H1 (cell line): ENCODE results near the gene ATP5F1A. TPM values are rescaled to one million over a fixed set of nuclear protein-coding genes. Genes with fewer than 3 reads are reported as not detected.

Experiments used
- CTCF ChIA-PET: fragments of 300-600 bp; sonication (Branson Sonifier 250); formaldehyde crosslinking; loops from one replicate; lab custom pipeline; 2021; ENCODE audit not compliant: partially characterized antibody; lab: Charles Lee
- POLR2A ChIA-PET: fragments of 300-600 bp; sonication (Branson Sonifier 250); formaldehyde crosslinking; loops from one replicate; lab custom pipeline; 2021; ENCODE audit warnings: inconsistent platforms; ENCODE audit not compliant: partially characterized antibody; lab: Charles Lee
- DNase-seq, 2 experiments: peaks; one replicate each; pipeline versions ENCODE4 v3.0.0 to v3.0.0-alpha.2; 2010 to 2022; ENCODE audit warnings: low spot score in 2 of 2, low read depth in 1 of 2, mixed read lengths in 1 of 2
- FAIRE-seq: peaks from 2 replicates; lab custom pipeline; 2011; peaks lifted over from hg19 to GRCh38; lab: Jason Lieb, UNC
- H2AFZ ChIP-seq: 2 replicates; pipeline ENCODE4 v1.8.1; 2012; ENCODE audit warnings: low read length, inconsistent platforms
- H2AK5ac ChIP-seq: 2 replicates; pipeline ENCODE4 v1.6.1; 2013; ENCODE audit warnings: low read depth, low read length
- H2BK120ac ChIP-seq: replicated peaks from 2 replicates; pipeline ENCODE3; 2013; ENCODE audit warnings: low read depth, low read length, inconsistent platforms
- H2BK12ac ChIP-seq: 2 replicates; pipeline ENCODE4 v1.6.1; 2013; ENCODE audit warnings: low read depth, low read length
- H2BK15ac ChIP-seq: 2 replicates; pipeline ENCODE4 v1.6.1; 2013; ENCODE audit warnings: low read length
- H2BK20ac ChIP-seq: 2 replicates; pipeline ENCODE4 v1.6.1; 2013; ENCODE audit warnings: low read length
- H2BK5ac ChIP-seq: 2 replicates; pipeline ENCODE4 v1.6.1; 2013; ENCODE audit warnings: low read depth, low read length
- H3K14ac ChIP-seq: 2 replicates; pipeline ENCODE4 v1.6.1; 2013; ENCODE audit warnings: inconsistent platforms; ENCODE audit not compliant: insufficient read length
- H3K18ac ChIP-seq: 2 replicates; pipeline ENCODE4 v1.6.1; 2013; ENCODE audit warnings: low read length; ENCODE audit errors: extremely low read depth
- H3K23ac ChIP-seq: 2 replicates; pipeline ENCODE4 v1.6.1; 2013; ENCODE audit warnings: inconsistent platforms; ENCODE audit not compliant: insufficient read length
- H3K23me2 ChIP-seq: 2 replicates; pipeline ENCODE4 v1.6.1; 2013; ENCODE audit warnings: low read depth, low read length
- H3K27ac ChIP-seq: 2 replicates; pipeline ENCODE4 v1.6.1; 2011; ENCODE audit warnings: low read depth, low read length, inconsistent platforms
- H3K27me3 ChIP-seq, 4 experiments: replicated peaks in 1 of 4; 1 replicate in 1 of 4; 2 replicates in 3 of 4; pipeline versions ENCODE4 v1.6.1 to v1.8.1; 2011 to 2013; ENCODE audit warnings: low read length in 3 of 4, mild to moderate bottlenecking in 3 of 4, inconsistent platforms in 2 of 4, mixed read lengths in 2 of 4, moderate library complexity in 1 of 4; ENCODE audit not compliant: control insufficient read depth in 3 of 4, insufficient read depth in 3 of 4; ENCODE audit errors: extremely low read depth in 1 of 4
- H3K36me3 ChIP-seq, 4 experiments: 2 replicates each; pipeline versions ENCODE4 v1.6.1 to v1.8.1; 2011 to 2013; ENCODE audit warnings: mild to moderate bottlenecking in 4 of 4, low read length in 3 of 4, moderate library complexity in 2 of 4, control low read depth in 1 of 4, inconsistent platforms in 1 of 4; ENCODE audit not compliant: insufficient read depth in 4 of 4, control insufficient read depth in 2 of 4
- H3K4ac ChIP-seq: replicated peaks from 2 replicates; pipeline ENCODE3; 2013; ENCODE audit warnings: low read length, low read depth, mixed read lengths, inconsistent platforms; ENCODE audit not compliant: insufficient read length
- H3K4me1 ChIP-seq, 4 experiments: replicated peaks in 1 of 4; 1 replicate in 1 of 4; 2 replicates in 3 of 4; pipeline versions ENCODE4 v1.6.1 to v1.8.1; 2011 to 2013; ENCODE audit warnings: low read length in 3 of 4, inconsistent platforms in 2 of 4, mixed read lengths in 1 of 4; ENCODE audit not compliant: insufficient read depth in 4 of 4, control insufficient read depth in 3 of 4
- H3K4me2 ChIP-seq, 2 experiments: 2 replicates each; pipeline versions ENCODE4 v1.6.1 to v1.8.1; 2011 to 2013; ENCODE audit warnings: low read depth in 2 of 2, low read length in 2 of 2, control low read depth in 1 of 2, inconsistent platforms in 1 of 2, mild to moderate bottlenecking in 1 of 2; ENCODE audit not compliant: insufficient read depth in 1 of 2
- H3K4me3 ChIP-seq, 4 experiments: fragments of 200-600, 300-600 bp in 1 of 4; sonication (generic), shearing (Covaris generic), sonication (Bioruptor Twin) in 1 of 4; 2 replicates each; pipeline versions ENCODE4 v1.5.1 to v1.8.1; 2011 to 2016; ENCODE audit warnings: low read length in 4 of 4, low read depth in 3 of 4, control low read depth in 2 of 4, inconsistent platforms in 2 of 4, mild to moderate bottlenecking in 2 of 4, mixed read lengths in 1 of 4, moderate library complexity in 1 of 4; ENCODE audit not compliant: insufficient read depth in 2 of 4; ENCODE audit errors: extremely low read depth in 1 of 4
- H3K56ac ChIP-seq: replicated peaks from 2 replicates; pipeline ENCODE3; 2013; ENCODE audit warnings: low read depth, mild to moderate bottlenecking, mixed read lengths, low read length, inconsistent platforms; ENCODE audit not compliant: insufficient read length
- H3K79me1 ChIP-seq: 2 replicates; pipeline ENCODE4 v1.6.1; 2013; ENCODE audit warnings: low read depth, low read length, control low read depth
- H3K79me2 ChIP-seq, 2 experiments: 2 replicates each; pipeline versions ENCODE4 v1.6.1 to v1.8.1; 2012 to 2013; ENCODE audit warnings: low read length in 2 of 2, mild to moderate bottlenecking in 2 of 2, inconsistent platforms in 1 of 2; ENCODE audit not compliant: insufficient read depth in 2 of 2, control insufficient read depth in 1 of 2
- H3K9ac ChIP-seq, 4 experiments: replicated peaks in 1 of 4; 1 replicate in 1 of 4; 2 replicates in 3 of 4; pipeline versions ENCODE4 v1.6.1 to v1.8.1; 2011 to 2013; ENCODE audit warnings: low read depth in 3 of 4, low read length in 3 of 4, control low read depth in 2 of 4, mild to moderate bottlenecking in 2 of 4, moderate library complexity in 2 of 4, inconsistent platforms in 1 of 4; ENCODE audit errors: extremely low read depth in 1 of 4
- H3K9me3 ChIP-seq, 2 experiments: 2 replicates each; pipeline versions ENCODE4 v1.6.1 to v1.8.1; 2012 to 2013; ENCODE audit warnings: mild to moderate bottlenecking in 2 of 2, moderate library complexity in 2 of 2, control low read depth in 1 of 2, inconsistent platforms in 1 of 2, low read depth in 1 of 2, low read length in 1 of 2, mixed read lengths in 1 of 2; ENCODE audit not compliant: insufficient read depth in 2 of 2
- H4K20me1 ChIP-seq, 2 experiments: replicated peaks in 1 of 2; 2 replicates each; pipeline versions ENCODE3 to v1.8.1; 2011 to 2013; ENCODE audit warnings: inconsistent platforms in 2 of 2, low read length in 2 of 2, mild to moderate bottlenecking in 1 of 2; ENCODE audit not compliant: insufficient read depth in 2 of 2, control insufficient read depth in 1 of 2
- H4K5ac ChIP-seq: 2 replicates; pipeline ENCODE4 v1.6.1; 2013; ENCODE audit warnings: low read length, low read depth, mixed read lengths, inconsistent platforms; ENCODE audit not compliant: insufficient read length
- H4K8ac ChIP-seq: 2 replicates; pipeline ENCODE4 v1.8.0; 2013; ENCODE audit warnings: mild to moderate bottlenecking, moderate library complexity, low read length, inconsistent platforms; ENCODE audit not compliant: insufficient read depth; ENCODE audit errors: extremely low read depth
- H4K91ac ChIP-seq: replicated peaks from 2 replicates; pipeline ENCODE3; 2013; ENCODE audit warnings: low read length, mixed read lengths, inconsistent platforms; ENCODE audit not compliant: insufficient read length
- SRF ChIP-seq: IDR thresholded peaks from 2 replicates; pipeline ENCODE4 v1.6.1; 2011; ENCODE audit warnings: mild to moderate bottlenecking, low read depth, low read length, moderate library complexity
- SUZ12 ChIP-seq: fragments of 200-600 bp; sonication (generic); IDR thresholded peaks from 2 replicates; pipeline ENCODE4 v1.6.1; 2012; ENCODE audit warnings: mild to moderate bottlenecking, inconsistent platforms, low read length, moderate library complexity, mixed read lengths
- WGBS, 2 experiments: shearing (Covaris generic) in 1 of 2; methylation state at CpG; one replicate each; pipeline versions ENCODE4 v1.1.6 to v1.1.7; 2013 to 2015; ENCODE audit warnings: low lambda C conversion rate in 2 of 2, mixed read lengths in 2 of 2, inconsistent platforms in 1 of 2, low coverage in 1 of 2, missing lambda C conversion rate in 1 of 2; ENCODE audit not compliant: insufficient replicate concordance in 2 of 2, insufficient coverage in 1 of 2, insufficient read length in 1 of 2; ENCODE audit errors: extremely low coverage in 1 of 2, missing lambda C conversion rate in 1 of 2; 5-methylcytosine and 5-hydroxymethylcytosine counted together
- polyA plus RNA-seq, 7 experiments: library from polyadenylated mRNA; depleted of rRNA in 3 of 7; stranded (reverse) in 5 of 7; unstranded in 2 of 7; fragments of >200 nt in 5 of 7; fragments of 200-250 nt in 2 of 7; gene quantifications; 1 replicate in 5 of 7; 2 replicates in 1 of 7; 4 replicates in 1 of 7; pipeline versions ENCODE4 v1.2.1 to v1.2.3, GENCODE V29; 2011 to 2013; ENCODE audit warnings: missing spikeins in 2 of 7, mixed read lengths in 2 of 7
- total RNA-seq: library from RNA; stranded (reverse); fragmentation: NEBNext Ultra II Directional; extraction: Animal tissue kit (Norgen Biotek cat#: 25700); gene quantifications from 2 replicates; pipeline ENCODE4 v1.2.1, GENCODE V29; 2021

Gene ATP5F1A
- total and polyA plus RNA-seq, 2 of the 8 experiments (the other 6 are each of a cell fraction or from before 2014, with no cell fraction given) = 685 to 970 TPM

- H3K27me3 ChIP-seq = peaks cover 4 to 21% (median 19%) of the 10 kb centered on the region in 4 experiments
- no peak overlapping the region for H2BK12ac ChIP-seq
- no peak overlapping the region for H3K14ac ChIP-seq
- no peak overlapping the region for H4K5ac ChIP-seq
- H3K4ac ChIP-seq = no peak overlapping the region
- no peaks in the 10 kb centered on the region for H3K79me2 ChIP-seq
- no peak overlapping the region for H3K4me2 ChIP-seq
- no peaks in the 10 kb centered on the region for H3K9me3 ChIP-seq
- H3K23me2 ChIP-seq = peaks cover 11% of the 10 kb centered on the region; the same call in 1 of the 2 replicates
- H3K79me1 ChIP-seq = no peaks in the 10 kb centered on the region
- DNase-seq (peak in 1 of 2 experiments; percentile 19), FAIRE-seq (no peak)
- H3K56ac ChIP-seq = no peak overlapping the region
- no peak overlapping the region for H4K91ac ChIP-seq
- H3K9ac ChIP-seq = no peak overlapping the region
- H2AK5ac ChIP-seq = no peak overlapping the region
- peaks cover 0 to 6% (median 0%) of the 10 kb centered on the region in 4 experiments; a peak in 2 of 7 replicates for H3K4me1 ChIP-seq
- H2AFZ ChIP-seq = no peak overlapping the region
- CTCF ChIA-PET = interaction anchor here (0.6 kb wide), 1 partner anchor 474 kb away, joined by 3 read pairs; no protein-coding TSS in a partner anchor
- H3K18ac ChIP-seq = no peak overlapping the region
- H2BK5ac ChIP-seq = no peak overlapping the region
- 90% methylated on average over 4 of the region's 5 CpGs; no CpG with 5 or more reads in 1 of the 2 experiments for WGBS, 2 experiments
- no peaks in the 10 kb centered on the region for H3K36me3 ChIP-seq
- no peak overlapping the region for H2BK120ac ChIP-seq
- POLR2A ChIA-PET = interaction anchor here (0.6 to 0.7 kb wide), 2 partner anchors 20 to 168 kb away, joined by 3 read pairs; no protein-coding TSS in a partner anchor
- TF ChIP-seq SUZ12 (no peak), SRF (peak; percentile 86)
- H3K27ac ChIP-seq = no peak overlapping the region
- no peaks in the 10 kb centered on the region for H4K20me1 ChIP-seq
- no peak overlapping the region for H4K8ac ChIP-seq
- no peak overlapping the region for H2BK15ac ChIP-seq
- no peak overlapping the region for H2BK20ac ChIP-seq
- H3K23ac ChIP-seq = no peak overlapping the region
- H3K4me3 ChIP-seq = no peak overlapping the region
These were observed 30.6 kb downstream of the ATP5F1A start for GRCh38 chr18:46067438-46068007.
